Transverse colon (tissue), 4 donors: Measurements from ENCODE around the gene OXTR.

Experiments used
- CTCF ChIP-seq, 5 experiments: fragments of 200-600 bp in 3 of 5; fragments of 450-650 bp in 2 of 5; sonication (generic) in 3 of 5; IDR thresholded peaks; 1 replicate in 2 of 5; 2 replicates in 3 of 5; pipeline ENCODE4 v1.5.1; 2016 to 2017; ENCODE audit warnings: antibody characterized with exemption in 5 of 5, inconsistent platforms in 3 of 5, mild to moderate bottlenecking in 2 of 5, moderate library complexity in 1 of 5
- EP300 ChIP-seq: sonication (generic); formaldehyde crosslinking; IDR thresholded peaks from one replicate; pipeline ENCODE4 v1.6.1; 2017; ENCODE audit warnings: antibody characterized with exemption, low read depth
- POLR2A ChIP-seq: fragments of 450-650 bp; IDR thresholded peaks from one replicate; pipeline ENCODE4 v1.6.1; 2016; ENCODE audit warnings: antibody characterized with exemption, mild to moderate bottlenecking, moderate library complexity
- POLR2AphosphoS5 ChIP-seq, 3 donors: sonication (generic); formaldehyde crosslinking; IDR thresholded peaks; one replicate each; pipeline ENCODE4 v1.6.1; 2016; ENCODE audit warnings: antibody characterized with exemption in 3 of 3

GRCh38 chr3:8759038-8759707 lies 10.2 kb downstream of the OXTR start:
- TF ChIP-seq POLR2AphosphoS5 (IDR thresholded peaks at IDR 0.05) (no peak), POLR2A (no peak), CTCF (IDR thresholded peaks at IDR 0.05) (no peak), EP300 (no peak)
